ENCODE data around the gene TIPIN. TPM values are rescaled to one million over a fixed set of nuclear protein-coding genes. Genes with fewer than 3 reads are reported as not detected.
A peak's percentile ranks its signal among the peaks of the same experiment; 100 is the strongest.
"Not testable (repeated sequence)": the region's sequence is repeated elsewhere in the genome, so short reads cannot be mapped to it uniquely, and the experiment has no call there.

The TIPIN gene
- total RNA-seq, 1 donor from 2014 or later, result 7.1 TPM

DNA sequence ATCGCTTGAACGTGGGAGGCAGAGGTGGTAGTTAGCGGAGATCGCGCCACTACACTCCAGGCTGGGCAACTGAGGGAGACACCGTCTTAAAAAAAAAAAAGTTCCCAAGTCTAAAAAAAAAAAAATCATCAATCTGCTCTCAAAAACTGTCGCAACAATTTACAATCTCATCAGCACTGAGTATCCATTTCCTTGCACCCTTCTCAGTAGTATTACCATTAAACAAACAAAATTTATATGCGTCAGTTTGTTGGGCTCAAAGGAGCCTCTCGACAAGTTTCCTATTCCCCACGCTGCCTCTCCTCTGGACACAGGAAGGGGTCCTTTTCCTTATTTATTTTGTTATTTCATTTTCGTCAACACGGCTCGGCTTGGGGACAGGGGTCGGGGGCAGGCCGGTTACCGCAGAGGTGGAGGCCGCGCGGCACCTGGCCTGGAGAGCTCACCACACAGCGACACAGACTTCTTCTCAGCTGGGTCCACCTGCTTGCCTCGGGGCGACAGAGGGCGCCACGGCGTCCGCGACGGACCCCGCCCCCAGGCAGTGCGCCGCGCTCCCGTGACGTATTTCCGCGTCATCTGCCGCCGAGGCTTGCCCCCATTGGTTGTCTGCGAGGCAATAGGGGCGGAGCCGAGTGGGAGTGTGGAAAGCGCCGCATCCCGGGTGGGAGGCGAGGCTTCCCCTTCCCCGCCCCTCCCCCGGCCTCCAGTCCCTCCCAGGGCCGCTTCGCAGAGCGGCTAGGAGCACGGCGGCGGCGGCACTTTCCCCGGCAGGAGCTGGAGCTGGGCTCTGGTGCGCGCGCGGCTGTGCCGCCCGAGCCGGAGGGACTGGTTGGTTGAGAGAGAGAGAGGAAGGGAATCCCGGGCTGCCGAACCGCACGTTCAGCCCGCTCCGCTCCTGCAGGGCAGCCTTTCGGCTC lies 30.0 kb upstream of the TIPIN start, which contains the start of gene MAP2K1:
Gene MAP2K1 (plus strand): TSS at position 709 of the 920 bp plus-strand sequence. CDS start 436 bp downstream, outside the sequence.
- peak; percentile 91 to 97 for DNase-seq (ENCODE audit: low read depth in 2 of 2)

DNA sequence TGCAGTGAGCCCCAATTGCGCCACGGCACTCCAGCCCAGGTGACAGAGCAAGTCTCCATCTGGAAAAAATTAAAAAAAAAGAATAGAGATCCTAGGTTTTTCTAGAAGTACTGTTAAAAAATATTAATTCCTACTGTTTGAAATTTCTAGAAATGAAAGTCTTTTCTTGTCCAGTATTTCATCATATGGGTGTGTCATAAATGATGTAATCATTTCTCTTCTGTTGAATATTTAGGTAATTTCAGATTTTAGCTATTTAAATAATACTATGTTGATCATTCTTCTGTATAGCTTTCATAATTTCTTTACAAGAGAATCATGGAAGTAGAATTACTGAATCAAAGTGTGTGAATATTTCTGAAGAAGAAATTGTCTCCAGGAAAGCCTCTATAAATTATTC lies 24.9 kb upstream of the TIPIN start:
- DNase-seq (ENCODE audit: low read depth in 2 of 2), result not testable (repeated sequence)

DNA sequence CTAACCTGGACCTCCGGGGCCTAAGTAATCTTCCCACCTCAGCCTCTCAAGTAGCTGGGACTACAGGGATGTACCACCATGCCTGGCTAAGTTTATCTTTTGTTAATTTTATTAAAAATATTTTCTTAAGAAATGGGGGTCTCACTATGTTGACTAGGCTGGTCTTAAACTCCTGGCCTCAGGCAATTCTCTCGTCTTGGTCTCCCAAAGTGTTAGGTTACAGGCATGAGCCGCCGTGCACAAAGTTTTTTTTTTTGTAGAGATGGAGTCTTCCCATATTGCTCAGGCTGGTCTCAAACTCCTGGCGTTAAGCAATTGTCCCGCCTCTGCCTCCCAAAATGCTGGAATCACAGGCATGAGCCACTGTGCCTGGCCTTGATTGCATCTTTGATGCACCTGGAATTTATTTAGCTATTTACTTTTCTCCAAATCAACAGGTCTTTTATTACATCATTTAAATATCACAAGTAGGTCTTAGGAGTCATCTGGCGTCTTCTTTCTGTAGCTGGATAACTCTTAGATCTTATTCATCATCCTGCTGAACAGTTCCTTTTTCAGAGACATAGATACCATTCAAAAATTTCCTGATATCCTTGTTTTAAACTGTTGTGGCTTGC lies 22.4 kb upstream of the TIPIN start:
- DNase-seq (ENCODE audit: low read depth in 2 of 2), result no peak

DNA sequence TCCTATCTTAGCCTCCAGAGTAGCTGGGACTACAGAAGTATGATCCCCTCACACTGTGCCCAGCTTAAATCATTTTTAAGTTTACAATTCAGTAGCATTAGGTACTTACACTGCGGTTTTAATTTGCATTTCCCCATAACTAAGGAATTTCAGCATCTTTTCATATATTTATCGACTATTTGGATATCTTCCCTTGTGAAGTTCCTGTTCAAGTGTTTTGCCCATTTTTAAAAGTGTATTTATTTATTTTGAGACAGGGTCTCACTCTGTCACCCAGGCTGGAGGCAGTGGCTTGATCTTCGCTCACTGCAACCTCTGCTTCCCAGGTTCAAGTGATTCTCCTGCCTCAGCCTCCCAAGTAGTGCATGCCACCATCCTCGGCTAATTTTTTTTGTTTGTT lies 17.7 kb upstream of the TIPIN start:
- no peak for DNase-seq (ENCODE audit: low read depth in 2 of 2)

DNA sequence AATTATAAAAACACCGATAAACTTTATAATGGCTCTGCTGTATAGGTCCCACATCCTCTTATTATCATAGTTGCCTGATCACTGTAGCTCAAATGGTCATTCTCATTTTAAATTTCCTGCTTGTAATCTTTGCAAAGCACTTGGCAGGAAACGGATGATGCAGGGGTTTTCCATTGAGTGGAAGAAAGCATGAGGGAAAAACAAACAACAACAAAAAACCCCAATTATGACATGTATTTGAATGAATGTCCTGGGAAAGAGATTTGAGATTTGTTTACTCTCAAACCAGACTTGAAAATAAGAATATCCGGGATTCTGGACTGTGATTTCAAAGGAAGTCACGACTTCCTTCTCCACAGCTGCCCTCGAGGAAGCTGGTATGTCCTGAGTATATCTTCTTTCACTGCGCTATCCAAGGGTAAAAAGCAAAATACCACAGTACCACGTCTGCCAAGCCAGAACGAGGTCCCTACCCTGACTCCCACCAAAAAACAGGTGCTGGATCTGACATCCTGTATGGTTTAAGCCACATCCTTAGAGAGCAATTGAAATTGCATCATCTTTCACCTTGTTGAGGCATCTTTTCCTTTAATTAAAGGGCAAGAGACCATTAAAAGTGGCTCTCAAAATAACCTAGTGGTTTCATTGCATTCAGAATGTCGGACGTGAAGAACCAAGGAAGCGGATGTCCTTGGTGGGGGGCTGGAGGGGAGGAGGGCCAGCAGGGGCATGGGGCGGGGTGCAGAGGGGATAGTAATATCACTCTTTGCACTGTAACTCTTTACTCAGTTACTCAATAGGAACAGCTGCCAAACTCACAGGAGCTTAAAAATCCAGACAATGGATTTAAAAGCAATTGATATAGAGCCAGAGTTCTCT lies 13.5 kb upstream of the TIPIN start:
- peak; percentile 83 to 88 for DNase-seq (ENCODE audit: low read depth in 2 of 2)

DNA sequence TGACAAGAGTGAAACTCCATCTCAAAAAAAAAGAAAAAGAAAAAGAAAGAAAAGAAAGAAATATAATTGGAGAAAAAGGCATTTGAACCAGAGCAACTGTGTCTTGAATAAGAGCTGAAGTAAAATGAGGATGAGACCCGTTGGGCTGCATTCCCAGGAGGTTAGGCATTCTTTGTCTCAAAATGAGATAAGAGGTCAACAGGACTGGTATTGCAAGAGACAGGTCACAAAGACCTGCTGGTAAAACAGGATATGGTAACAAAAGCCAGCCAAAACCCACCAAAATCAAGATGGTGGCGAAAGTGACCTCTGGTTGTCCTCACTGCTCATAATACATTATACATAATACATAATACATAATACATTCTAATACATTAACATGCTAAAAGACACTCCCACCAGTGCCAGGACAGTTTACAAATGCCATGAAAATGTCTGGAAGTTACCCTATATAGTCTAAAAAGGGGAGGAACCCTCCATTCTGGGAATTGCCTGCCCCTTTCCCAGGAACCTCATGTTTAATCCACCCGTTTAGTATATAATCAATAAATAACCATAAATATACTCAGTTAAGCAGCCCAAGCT lies 8.6 kb upstream of the TIPIN start:
- no peak for DNase-seq (ENCODE audit: low read depth in 2 of 2)

DNA sequence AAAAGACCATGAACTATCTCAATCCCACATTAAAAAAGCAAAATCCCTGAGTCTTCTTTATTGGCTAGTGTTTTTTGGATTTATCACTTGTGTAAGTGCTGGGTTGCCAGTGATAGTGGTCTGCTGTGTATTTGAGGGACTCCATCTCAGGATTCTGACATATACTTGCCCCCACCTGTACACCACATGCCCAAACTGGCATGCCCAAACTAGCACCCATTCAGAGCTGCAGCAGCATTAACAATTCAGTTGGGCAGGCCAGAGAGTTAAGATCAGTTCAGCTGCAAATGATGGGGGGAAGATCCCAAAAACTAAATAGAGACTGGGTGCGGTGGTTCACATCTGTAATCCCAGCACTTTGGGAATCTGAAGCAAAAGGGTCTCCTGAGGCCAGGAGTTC lies 6.3 kb upstream of the TIPIN start:
- DNase-seq (ENCODE audit: low read depth in 2 of 2), result no peak

DNA sequence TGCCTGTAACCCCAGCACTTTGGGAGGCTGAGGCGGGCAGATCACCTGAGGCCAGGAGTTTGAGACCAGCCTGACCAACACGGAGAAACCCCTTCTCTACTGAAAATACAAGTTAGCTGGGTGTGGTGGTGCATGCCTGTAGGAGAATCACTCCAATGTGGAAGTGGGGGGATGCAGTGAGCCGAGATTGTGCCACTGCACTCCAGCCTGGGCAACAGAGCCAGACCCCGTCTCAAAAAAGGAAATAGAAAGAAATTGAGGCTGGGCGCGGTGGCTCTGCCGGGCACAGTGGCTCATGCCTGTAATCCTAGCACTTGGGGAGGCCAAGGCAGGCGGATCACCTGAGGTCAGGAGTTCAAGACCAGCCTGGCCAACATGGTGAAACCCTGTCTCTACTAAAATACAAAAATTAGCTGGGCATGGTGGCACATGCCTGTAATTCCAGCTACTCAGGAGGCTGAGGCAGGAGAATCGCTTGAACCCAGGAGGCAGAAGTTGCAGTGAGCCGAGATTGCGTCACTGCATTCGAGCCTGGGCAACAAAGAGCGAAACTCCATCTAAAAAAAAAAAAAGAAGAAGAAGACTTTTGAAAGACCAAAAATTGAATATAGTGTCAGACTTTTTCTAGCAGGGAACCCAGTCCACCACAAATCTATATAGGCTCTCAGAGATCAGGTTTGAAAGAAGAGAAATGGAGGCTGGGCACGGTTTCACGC lies 5.4 kb upstream of the TIPIN start:
- not testable (repeated sequence) for DNase-seq (ENCODE audit: low read depth in 2 of 2)

DNA sequence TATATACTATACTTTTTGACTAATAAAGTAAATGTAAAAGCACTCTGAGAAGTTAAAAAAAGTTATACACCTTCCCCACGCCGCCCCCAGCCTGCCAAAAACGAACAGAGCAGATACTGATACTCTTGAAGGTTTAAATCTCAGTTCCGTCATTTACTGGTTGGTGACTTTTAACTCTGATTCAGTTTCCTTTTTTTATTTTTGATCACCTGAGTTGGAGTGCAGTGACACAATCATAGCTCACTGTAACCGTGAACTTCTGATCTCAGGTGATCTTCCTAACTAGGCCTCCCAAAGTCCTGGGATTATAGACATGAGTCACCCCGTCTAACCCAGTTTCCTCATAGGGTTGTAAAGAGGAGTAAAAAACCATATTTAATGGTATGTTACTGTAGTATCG lies 3.3 kb upstream of the TIPIN start:
- DNase-seq (ENCODE audit: low read depth in 2 of 2), result no peak

DNA sequence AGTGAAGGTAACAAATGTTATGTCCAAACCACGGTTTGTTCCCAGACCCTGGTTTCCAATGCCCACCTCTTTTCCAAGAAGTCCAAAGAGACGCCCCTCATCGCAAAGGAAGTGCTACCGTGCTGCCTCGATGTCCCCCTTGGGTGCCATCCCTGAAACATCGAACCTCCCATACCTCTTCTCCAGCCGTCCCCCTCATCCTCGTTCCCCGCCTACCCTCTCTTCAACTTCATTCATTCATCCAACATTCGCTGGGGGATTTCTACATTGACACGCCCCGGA lies 467 bp downstream of the TIPIN start:
- no peak for DNase-seq (ENCODE audit: low read depth in 2 of 2)

DNA sequence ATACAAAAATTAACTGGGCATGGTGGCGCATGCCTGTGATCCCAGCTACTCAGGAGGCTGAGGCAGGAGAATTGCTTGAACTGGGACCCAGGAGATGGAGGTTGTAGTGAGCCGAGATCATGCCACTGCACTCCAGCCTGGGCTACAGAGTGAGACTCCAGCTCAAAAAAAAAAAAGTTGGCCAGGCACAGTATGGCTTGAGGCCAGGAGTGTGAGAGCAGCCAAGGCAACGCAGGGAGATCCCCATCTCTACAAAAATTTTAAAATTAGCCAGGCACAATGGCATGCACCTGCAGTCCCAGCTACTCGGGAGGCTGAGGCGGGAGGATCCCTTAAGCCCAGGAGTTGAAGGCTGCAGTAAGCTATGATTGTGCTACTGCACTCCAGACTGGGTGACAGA lies 8.0 kb downstream of the TIPIN start:
- DNase-seq (ENCODE audit: low read depth in 2 of 2), result not testable (repeated sequence)

DNA sequence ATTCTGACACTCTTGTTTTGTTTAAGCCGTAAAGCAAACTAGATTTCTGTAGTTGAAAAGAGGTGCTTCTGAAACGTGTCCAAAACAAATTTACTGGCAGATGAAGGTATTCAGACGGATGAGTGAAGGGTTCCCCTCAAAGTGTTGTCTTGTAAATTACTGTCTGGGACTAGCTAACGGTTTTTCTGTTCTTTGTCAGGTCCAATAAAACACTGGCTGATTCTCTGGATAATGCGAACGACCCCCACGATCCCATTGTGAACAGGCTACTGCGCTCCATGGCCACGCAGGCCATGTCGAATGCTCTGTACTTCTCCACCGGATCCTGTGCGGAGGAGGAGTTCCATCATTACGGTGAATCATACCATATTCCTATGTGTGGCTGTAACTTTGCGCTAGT lies 27.7 kb downstream of the TIPIN start:
- no peak for DNase-seq (ENCODE audit: low read depth in 2 of 2)

DNA sequence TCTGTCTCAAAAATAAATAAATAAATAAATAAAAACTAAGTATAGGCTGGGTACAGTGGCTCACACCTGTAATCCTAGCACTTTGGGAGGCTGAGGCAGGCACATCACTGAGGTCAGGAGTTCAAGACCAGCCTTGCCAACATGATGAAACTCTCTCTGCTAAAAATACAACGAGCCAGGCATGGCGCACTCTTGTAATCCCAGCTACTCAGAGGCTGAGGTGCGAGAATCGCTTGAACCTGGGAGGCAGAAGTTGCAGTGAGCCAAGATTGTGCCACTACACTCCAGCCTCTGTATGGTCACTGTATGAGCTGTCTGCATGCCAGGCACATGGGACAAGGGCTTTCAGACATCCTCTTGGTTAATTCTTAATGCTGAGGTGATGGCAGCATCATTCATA lies 28.7 kb downstream of the TIPIN start:
- no peak for DNase-seq (ENCODE audit: low read depth in 2 of 2)

DNA sequence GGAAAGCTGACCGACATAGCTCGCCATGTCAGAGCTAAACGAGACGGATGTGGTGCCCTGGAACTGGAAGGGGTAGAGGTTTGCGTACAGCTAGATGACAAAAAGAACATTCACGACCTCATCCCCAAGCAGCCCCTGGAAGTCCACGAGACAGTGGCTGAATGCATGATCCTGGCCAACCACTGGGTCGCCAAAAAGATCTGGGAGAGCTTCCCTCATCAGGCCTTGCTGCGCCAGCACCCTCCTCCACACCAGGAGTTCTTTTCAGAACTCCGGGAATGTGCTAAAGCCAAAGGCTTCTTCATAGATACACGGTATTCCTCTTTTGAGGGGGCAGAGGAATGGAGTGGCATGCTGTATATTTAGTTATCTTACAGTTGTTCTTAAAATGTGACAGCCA lies 30.4 kb downstream of the TIPIN start:
- DNase-seq (ENCODE audit: low read depth in 2 of 2), result no peak

DNA sequence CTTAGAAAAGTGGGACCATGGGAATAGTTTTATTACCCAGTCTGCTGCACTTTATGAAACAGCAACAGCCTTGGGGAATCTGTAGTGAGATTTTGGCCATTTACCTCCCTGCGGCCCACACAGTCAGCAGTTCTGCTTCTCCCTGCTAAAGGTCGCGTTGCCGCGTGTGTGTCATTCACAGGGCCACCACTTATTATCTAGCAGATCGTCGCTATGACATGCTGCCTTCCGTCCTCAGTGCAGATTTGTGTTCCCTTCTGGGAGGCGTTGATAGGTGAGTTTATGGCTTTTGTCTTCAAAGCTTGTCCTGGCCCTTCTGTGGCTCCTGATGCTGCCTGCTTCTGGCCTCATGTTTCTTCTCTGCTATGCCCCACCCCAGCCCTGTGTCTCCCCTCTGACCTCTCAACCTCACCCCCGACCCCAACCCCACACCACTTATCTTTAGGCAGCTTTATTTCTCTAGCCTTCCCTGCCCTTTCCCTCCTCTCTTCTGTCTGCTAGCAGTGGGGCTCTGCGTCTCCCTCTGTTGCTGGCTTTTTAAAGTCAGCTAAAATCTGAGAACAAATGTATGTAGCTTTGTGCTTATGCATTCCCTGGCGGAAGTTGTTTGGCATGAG lies 33.1 kb downstream of the TIPIN start:
- DNase-seq (ENCODE audit: low read depth in 2 of 2), result no peak

DNA sequence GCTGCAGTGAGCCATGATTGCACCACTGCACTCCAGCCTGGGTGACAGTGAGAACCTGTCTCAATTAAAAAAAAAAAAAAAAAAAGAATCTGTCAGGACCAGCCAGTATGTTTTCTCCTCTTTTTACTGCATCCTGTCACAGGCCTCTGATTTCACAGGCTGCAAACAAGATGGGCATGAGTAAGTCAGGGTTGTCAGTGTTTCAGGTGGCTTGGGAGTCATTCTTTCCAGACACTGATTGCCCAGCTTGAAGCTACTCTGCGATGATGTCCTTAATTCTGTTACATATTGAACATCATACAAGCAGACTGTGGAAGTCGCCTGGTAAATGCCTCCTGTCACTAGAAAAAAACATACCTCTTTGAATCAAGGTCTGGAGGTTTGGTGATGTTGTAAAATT lies 44.3 kb downstream of the TIPIN start:
- DNase-seq (ENCODE audit: low read depth in 2 of 2), result no peak

DNA sequence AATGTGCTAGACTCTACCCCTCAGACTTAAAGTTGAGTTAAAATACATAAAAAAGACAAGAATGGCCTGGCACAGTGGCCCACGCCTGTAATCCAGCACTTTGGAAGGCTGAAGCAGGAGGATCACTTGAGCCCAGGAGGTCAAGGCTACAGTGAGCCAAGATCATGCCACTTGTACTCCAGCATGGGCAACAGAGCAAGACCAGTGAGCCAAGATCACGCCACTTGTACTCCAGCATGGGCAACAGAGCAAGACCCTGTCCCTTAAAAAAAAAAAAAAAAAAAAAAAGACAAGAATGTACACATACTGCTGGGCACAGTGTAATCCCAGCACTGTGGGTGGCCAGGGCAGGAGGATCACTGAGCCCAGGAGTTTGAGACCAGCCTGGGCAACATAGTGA lies 45.7 kb downstream of the TIPIN start:
- DNase-seq (ENCODE audit: low read depth in 2 of 2), result no peak

DNA sequence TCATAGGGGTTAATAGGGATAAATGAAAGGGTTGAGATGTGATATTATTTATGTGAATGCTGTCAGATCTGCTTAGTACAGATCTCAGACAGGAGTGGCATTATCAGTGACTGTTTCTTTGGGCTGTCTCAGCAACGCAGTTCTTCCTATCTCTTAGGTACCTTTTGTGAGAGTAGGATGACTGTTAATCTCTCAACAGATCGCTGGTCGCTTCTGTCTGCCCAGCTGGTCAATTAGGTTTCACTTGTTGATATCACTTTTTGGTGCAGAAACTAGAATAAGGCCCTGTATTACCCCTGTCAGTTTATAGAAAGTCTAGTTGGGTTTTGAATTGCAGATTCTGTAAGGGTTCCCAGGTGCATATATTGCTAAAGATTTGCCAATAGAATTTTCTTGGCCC lies 46.7 kb downstream of the TIPIN start:
- no peak for DNase-seq (ENCODE audit: low read depth in 2 of 2)

DNA sequence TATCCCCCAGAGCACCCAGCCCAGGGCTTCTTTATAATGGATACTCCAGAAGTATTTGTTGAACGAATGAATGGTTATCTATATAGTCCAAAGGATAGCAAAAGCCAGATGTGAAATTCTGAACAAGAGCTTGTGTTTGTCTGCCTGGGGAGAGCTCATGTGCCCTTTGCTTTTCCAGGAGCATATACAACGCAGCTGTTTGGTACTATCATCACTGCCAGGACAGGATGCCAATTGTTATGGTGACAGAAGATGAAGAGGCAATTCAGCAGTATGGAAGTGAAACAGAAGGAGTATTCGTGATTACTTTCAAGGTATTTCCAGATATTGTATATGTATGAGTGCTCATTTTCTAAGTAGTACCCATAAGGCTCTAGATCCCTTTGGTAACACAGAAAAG lies 48.0 kb downstream of the TIPIN start:
- no peak for DNase-seq (ENCODE audit: low read depth in 2 of 2)

DNA sequence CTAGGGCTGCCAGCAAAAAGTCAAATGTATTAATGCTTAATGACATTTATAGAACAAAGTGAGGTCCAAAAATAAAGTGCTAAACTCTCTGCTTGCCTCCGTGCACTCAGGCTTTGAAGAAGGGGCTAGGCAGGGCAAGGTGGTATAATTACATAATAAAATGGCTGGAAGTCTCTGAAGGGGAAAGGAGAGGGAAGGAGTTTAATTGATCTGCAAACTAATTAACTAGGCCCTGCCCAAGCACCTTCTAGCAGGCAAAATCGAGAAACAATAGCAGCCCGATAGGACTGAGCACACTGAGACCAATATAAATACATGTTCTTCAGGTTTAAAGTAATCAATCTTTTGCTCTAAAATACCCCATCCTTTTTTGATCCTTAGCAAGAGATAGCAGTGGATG lies 50.1 kb downstream of the TIPIN start:
- DNase-seq (ENCODE audit: low read depth in 2 of 2), result no peak

DNA sequence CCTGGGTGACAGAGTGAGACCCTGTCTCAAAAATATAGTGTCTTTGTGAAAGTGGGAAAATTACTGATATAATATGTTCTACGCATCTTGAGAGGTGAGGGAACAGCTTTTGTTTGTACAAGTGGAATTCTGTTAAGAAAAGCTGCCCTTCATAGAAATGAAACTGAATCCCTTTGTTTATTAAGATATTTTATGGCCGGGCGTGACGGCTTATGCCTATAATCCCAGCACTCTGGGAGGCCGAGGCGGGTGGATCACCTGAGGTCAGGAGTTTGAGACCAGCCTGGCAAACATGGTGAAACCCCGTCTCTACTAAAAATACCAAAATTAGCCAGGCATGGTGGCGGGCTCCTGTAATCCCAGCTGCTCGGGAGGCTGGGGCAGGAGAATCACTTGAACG lies 52.1 kb downstream of the TIPIN start:
- DNase-seq (ENCODE audit: low read depth in 2 of 2), result not testable (repeated sequence)

Data from dermis microvascular lymphatic vessel endothelial cell (primary cell).